WTC11 (cell line): ENCODE results near the gene TROAP.

Experiments used
- ELF4 ChIP-seq: sonication (generic); formaldehyde crosslinking; IDR thresholded peaks from 2 replicates; pipeline ENCODE4 v1.8.1; 2022; ENCODE audit warnings: low read depth, mild to moderate bottlenecking, moderate library complexity, missing genetic modification reagents
- ETV6 ChIP-seq: sonication (generic); formaldehyde crosslinking; IDR thresholded peaks from 2 replicates; pipeline ENCODE4 v1.8.1; 2022; ENCODE audit warnings: mild to moderate bottlenecking, missing genetic modification reagents
- FOXJ3 ChIP-seq: sonication (generic); formaldehyde crosslinking; IDR thresholded peaks from 2 replicates; pipeline ENCODE4 v1.9.0; 2021; ENCODE audit warnings: missing genetic modification reagents, mild to moderate bottlenecking, borderline replicate concordance
- GABPB1 ChIP-seq: sonication (generic); formaldehyde crosslinking; IDR thresholded peaks from 2 replicates; pipeline ENCODE4 v1.8.1; 2023; ENCODE audit warnings: mild to moderate bottlenecking, missing genetic modification reagents
- KAT7 ChIP-seq: sonication (generic); formaldehyde crosslinking; IDR thresholded peaks from 2 replicates; pipeline ENCODE4 v1.8.1; 2023; ENCODE audit warnings: missing genetic modification reagents, mild to moderate bottlenecking, borderline replicate concordance
- NFE2L1 ChIP-seq: sonication (generic); formaldehyde crosslinking; IDR thresholded peaks from 2 replicates; pipeline ENCODE4 v1.8.1; 2023; ENCODE audit warnings: missing genetic modification reagents
- OVOL2 ChIP-seq: fragments of 250-450 bp; sonication (Bioruptor Pico); IDR thresholded peaks from 2 replicates; pipeline ENCODE4 v1.9.0; 2021; ENCODE audit warnings: mild to moderate bottlenecking, borderline replicate concordance
- ZNF423 ChIP-seq: fragments of 250-450 bp; sonication (Bioruptor Pico); IDR thresholded peaks from 2 replicates; pipeline ENCODE4 v2.1.2; 2022; ENCODE audit warnings: mild to moderate bottlenecking, moderate library complexity
- TF ChIP-seq, protein P1 (sequence below): sonication (generic); formaldehyde crosslinking; IDR thresholded peaks from 2 replicates; pipeline ENCODE4 v1.8.1; 2023; ENCODE audit warnings: mild to moderate bottlenecking, moderate library complexity, missing genetic modification reagents
- TF ChIP-seq, protein P2 (sequence below): sonication (generic); formaldehyde crosslinking; IDR thresholded peaks from 2 replicates; pipeline ENCODE4 v1.8.1; 2023; ENCODE audit warnings: mild to moderate bottlenecking, missing genetic modification reagents, moderate library complexity
- TF ChIP-seq, protein P3 (sequence below): fragments of 200-600 bp; IDR thresholded peaks from 2 replicates; pipeline ENCODE4 v1.8.0; 2022; ENCODE audit warnings: antibody characterized with exemption
- TF ChIP-seq, protein P4 (sequence below): sonication (generic); formaldehyde crosslinking; conservative IDR thresholded peaks from 2 replicates; pipeline ENCODE4 v1.8.1; 2023; ENCODE audit warnings: mild to moderate bottlenecking, low read depth, missing genetic modification reagents, moderate library complexity

DNA sequence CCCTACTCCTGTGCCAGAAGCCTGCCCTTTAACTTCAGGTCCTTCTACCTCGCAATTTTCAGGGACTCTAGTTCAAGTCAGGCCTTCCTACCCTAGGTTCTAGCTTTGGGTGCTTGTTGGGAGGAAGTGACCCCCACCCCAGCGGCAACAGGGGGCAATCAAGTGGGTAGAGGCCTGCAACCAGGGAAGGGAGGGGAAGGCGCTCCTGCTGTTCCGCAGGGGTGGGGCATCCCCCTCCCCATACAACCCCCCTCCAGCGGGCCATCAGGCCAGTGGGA is 28.3 kb upstream of the TROAP start:
- TF ChIP-seq ZNF423 (CRISPR knock-in tag) (no peak), KAT7 (CRISPR knock-in tag) (no peak), FOXJ3 (CRISPR knock-in tag) (no peak), GABPB1 (CRISPR knock-in tag) (no peak), ETV6 (no peak), OVOL2 (no peak), ELF4 (CRISPR knock-in tag) (no peak), NFE2L1 (CRISPR knock-in tag) (no peak)
- TF ChIP-seq, protein P1, sequence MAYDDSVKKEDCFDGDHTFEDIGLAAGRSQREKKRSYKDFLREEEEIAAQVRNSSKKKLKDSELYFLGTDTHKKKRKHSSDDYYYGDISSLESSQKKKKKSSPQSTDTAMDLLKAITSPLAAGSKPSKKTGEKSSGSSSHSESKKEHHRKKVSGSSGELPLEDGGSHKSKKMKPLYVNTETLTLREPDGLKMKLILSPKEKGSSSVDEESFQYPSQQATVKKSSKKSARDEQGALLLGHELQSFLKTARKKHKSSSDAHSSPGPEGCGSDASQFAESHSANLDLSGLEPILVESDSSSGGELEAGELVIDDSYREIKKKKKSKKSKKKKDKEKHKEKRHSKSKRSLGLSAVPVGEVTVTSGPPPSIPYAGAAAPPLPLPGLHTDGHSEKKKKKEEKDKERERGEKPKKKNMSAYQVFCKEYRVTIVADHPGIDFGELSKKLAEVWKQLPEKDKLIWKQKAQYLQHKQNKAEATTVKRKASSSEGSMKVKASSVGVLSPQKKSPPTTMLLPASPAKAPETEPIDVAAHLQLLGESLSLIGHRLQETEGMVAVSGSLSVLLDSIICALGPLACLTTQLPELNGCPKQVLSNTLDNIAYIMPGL, result no peak
- TF ChIP-seq, protein P2, sequence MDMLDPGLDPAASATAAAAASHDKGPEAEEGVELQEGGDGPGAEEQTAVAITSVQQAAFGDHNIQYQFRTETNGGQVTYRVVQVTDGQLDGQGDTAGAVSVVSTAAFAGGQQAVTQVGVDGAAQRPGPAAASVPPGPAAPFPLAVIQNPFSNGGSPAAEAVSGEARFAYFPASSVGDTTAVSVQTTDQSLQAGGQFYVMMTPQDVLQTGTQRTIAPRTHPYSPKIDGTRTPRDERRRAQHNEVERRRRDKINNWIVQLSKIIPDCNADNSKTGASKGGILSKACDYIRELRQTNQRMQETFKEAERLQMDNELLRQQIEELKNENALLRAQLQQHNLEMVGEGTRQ (CRISPR knock-in tag), result no peak
- TF ChIP-seq, protein P3, sequence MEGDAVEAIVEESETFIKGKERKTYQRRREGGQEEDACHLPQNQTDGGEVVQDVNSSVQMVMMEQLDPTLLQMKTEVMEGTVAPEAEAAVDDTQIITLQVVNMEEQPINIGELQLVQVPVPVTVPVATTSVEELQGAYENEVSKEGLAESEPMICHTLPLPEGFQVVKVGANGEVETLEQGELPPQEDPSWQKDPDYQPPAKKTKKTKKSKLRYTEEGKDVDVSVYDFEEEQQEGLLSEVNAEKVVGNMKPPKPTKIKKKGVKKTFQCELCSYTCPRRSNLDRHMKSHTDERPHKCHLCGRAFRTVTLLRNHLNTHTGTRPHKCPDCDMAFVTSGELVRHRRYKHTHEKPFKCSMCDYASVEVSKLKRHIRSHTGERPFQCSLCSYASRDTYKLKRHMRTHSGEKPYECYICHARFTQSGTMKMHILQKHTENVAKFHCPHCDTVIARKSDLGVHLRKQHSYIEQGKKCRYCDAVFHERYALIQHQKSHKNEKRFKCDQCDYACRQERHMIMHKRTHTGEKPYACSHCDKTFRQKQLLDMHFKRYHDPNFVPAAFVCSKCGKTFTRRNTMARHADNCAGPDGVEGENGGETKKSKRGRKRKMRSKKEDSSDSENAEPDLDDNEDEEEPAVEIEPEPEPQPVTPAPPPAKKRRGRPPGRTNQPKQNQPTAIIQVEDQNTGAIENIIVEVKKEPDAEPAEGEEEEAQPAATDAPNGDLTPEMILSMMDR, result no peak
- TF ChIP-seq, protein P4, sequence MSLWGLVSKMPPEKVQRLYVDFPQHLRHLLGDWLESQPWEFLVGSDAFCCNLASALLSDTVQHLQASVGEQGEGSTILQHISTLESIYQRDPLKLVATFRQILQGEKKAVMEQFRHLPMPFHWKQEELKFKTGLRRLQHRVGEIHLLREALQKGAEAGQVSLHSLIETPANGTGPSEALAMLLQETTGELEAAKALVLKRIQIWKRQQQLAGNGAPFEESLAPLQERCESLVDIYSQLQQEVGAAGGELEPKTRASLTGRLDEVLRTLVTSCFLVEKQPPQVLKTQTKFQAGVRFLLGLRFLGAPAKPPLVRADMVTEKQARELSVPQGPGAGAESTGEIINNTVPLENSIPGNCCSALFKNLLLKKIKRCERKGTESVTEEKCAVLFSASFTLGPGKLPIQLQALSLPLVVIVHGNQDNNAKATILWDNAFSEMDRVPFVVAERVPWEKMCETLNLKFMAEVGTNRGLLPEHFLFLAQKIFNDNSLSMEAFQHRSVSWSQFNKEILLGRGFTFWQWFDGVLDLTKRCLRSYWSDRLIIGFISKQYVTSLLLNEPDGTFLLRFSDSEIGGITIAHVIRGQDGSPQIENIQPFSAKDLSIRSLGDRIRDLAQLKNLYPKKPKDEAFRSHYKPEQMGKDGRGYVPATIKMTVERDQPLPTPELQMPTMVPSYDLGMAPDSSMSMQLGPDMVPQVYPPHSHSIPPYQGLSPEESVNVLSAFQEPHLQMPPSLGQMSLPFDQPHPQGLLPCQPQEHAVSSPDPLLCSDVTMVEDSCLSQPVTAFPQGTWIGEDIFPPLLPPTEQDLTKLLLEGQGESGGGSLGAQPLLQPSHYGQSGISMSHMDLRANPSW (CRISPR knock-in tag), result no peak
